H9 (cell line): ENCODE data around the gene CPAMD8. TPM values are rescaled to one million over a fixed set of nuclear protein-coding genes. Genes with fewer than 3 reads are reported as not detected.

Experiments used
- DNase-seq: peaks from one replicate; pipeline ENCODE4 v3.0.0-alpha.2; 2017
- H2AFZ ChIP-seq: one replicate; pipeline ENCODE4 v1.6.1; 2013; ENCODE audit warnings: mild to moderate bottlenecking, low read length, control low read depth, moderate library complexity
- H2AK5ac ChIP-seq: 2 replicates; pipeline ENCODE4 v1.6.1; 2013; ENCODE audit warnings: low read length, control low read depth, mixed read lengths; ENCODE audit not compliant: insufficient read length
- H2BK120ac ChIP-seq: one replicate; pipeline ENCODE4 v1.6.1; 2013; ENCODE audit warnings: low read depth, mild to moderate bottlenecking, low read length, control low read depth, inconsistent platforms; ENCODE audit not compliant: poor library complexity, severe bottlenecking
- H2BK12ac ChIP-seq: 2 replicates; pipeline ENCODE4 v1.6.1; 2013; ENCODE audit warnings: low read length, control low read depth, mixed read lengths, low read depth; ENCODE audit not compliant: insufficient read length
- H2BK15ac ChIP-seq: 2 replicates; pipeline ENCODE4 v1.6.1; 2013; ENCODE audit warnings: low read depth, low read length, control low read depth
- H2BK20ac ChIP-seq: one replicate; pipeline ENCODE4 v1.6.1; 2013; ENCODE audit warnings: low read depth, mild to moderate bottlenecking, low read length, control low read depth, inconsistent platforms; ENCODE audit not compliant: poor library complexity, severe bottlenecking
- H2BK5ac ChIP-seq: 2 replicates; pipeline ENCODE4 v1.6.1; 2013; ENCODE audit warnings: low read length, control low read depth, mixed read lengths; ENCODE audit not compliant: insufficient read length
- H3K14ac ChIP-seq: 2 replicates; pipeline ENCODE4 v1.6.1; 2013; ENCODE audit warnings: low read length, control low read depth; ENCODE audit not compliant: insufficient read depth
- H3K18ac ChIP-seq: 2 replicates; pipeline ENCODE4 v1.6.1; 2013; ENCODE audit warnings: low read depth, mild to moderate bottlenecking, mixed read lengths, low read length, control low read depth; ENCODE audit not compliant: insufficient read length
- H3K23ac ChIP-seq: 2 replicates; pipeline ENCODE4 v1.6.1; 2013; ENCODE audit warnings: low read length, control low read depth, mixed read lengths, low read depth; ENCODE audit not compliant: insufficient read length
- H3K23me2 ChIP-seq: 2 replicates; pipeline ENCODE4 v1.6.1; 2013; ENCODE audit warnings: low read depth, mild to moderate bottlenecking, mixed read lengths, low read length, control low read depth; ENCODE audit not compliant: insufficient read length, poor library complexity, severe bottlenecking
- H3K27ac ChIP-seq: 2 replicates; pipeline ENCODE4 v1.5.1; 2013; ENCODE audit warnings: low read length, control low read depth, mixed read lengths, low read depth; ENCODE audit not compliant: insufficient read length
- H3K27me3 ChIP-seq: 2 replicates; pipeline ENCODE4 v1.6.1; 2013; ENCODE audit warnings: low read length, control low read depth, inconsistent platforms; ENCODE audit not compliant: insufficient read depth
- H3K4ac ChIP-seq: 2 replicates; pipeline ENCODE4 v1.6.1; 2013; ENCODE audit warnings: low read depth, mild to moderate bottlenecking, control low read depth, inconsistent platforms, low read length, moderate library complexity
- H3K4me1 ChIP-seq: 2 replicates; pipeline ENCODE4 v1.6.1; 2013; ENCODE audit warnings: low read length, control low read depth, inconsistent platforms; ENCODE audit not compliant: insufficient read depth
- H3K4me2 ChIP-seq: 2 replicates; pipeline ENCODE4 v1.6.1; 2013; ENCODE audit warnings: low read length, control low read depth, mixed read lengths; ENCODE audit not compliant: insufficient read length, insufficient read depth
- H3K56ac ChIP-seq: 2 replicates; pipeline ENCODE4 v1.6.1; 2013; ENCODE audit warnings: low read depth, mild to moderate bottlenecking, mixed read lengths, low read length, control low read depth; ENCODE audit not compliant: insufficient read length
- H3K79me1 ChIP-seq: 2 replicates; pipeline ENCODE4 v1.6.1; 2013; ENCODE audit warnings: low read depth, mild to moderate bottlenecking, moderate library complexity, low read length, control low read depth, inconsistent platforms; ENCODE audit not compliant: insufficient read depth, poor library complexity, severe bottlenecking
- H3K79me2 ChIP-seq: 2 replicates; pipeline ENCODE4 v1.6.1; 2013; ENCODE audit warnings: low read length, control low read depth, inconsistent platforms; ENCODE audit not compliant: insufficient read depth
- H3K9ac ChIP-seq: 2 replicates; pipeline ENCODE4 v1.6.1; 2013; ENCODE audit warnings: low read length, control low read depth, mixed read lengths; ENCODE audit not compliant: insufficient read length; ENCODE audit errors: extremely low read depth
- H3K9me3 ChIP-seq: one replicate; pipeline ENCODE4 v1.6.1; 2013; ENCODE audit warnings: low read depth, low read length, inconsistent platforms; ENCODE audit not compliant: control insufficient read depth
- H3T11ph ChIP-seq: one replicate; pipeline ENCODE4 v1.6.1; 2013; ENCODE audit warnings: mild to moderate bottlenecking, low read length, control low read depth, inconsistent platforms
- H4K20me1 ChIP-seq: one replicate; pipeline ENCODE4 v1.6.1; 2013; ENCODE audit not compliant: control insufficient read depth, insufficient read length, insufficient read depth
- H4K5ac ChIP-seq: 2 replicates; pipeline ENCODE4 v1.6.1; 2013; ENCODE audit warnings: low read depth, mild to moderate bottlenecking, mixed read lengths, low read length, control low read depth; ENCODE audit not compliant: insufficient read length
- H4K8ac ChIP-seq: replicated peaks from 2 replicates; pipeline ENCODE4 v1.6.1; 2013; ENCODE audit warnings: low read length, control low read depth, mixed read lengths, low read depth; ENCODE audit not compliant: insufficient read length
- H4K91ac ChIP-seq: 2 replicates; pipeline ENCODE4 v1.6.1; 2013; ENCODE audit warnings: low read depth, mild to moderate bottlenecking, moderate library complexity, mixed read lengths, low read length, control low read depth; ENCODE audit not compliant: insufficient read length
- H3K27ac Mint-ChIP-seq, 3 experiments: 2 replicates in 2 of 3; 3 replicates in 1 of 3; pipeline ENCODE4 v1.8.0; 2020 to 2021; ENCODE audit warnings: mixed read lengths in 3 of 3, mild to moderate bottlenecking in 1 of 3, moderate library complexity in 1 of 3
- H3K27me3 Mint-ChIP-seq: 2 replicates; pipeline ENCODE4 v1.8.0; 2021; ENCODE audit warnings: low read depth, mild to moderate bottlenecking, moderate library complexity, mixed read lengths
- H3K36me3 Mint-ChIP-seq, 3 experiments: 2 replicates in 2 of 3; 3 replicates in 1 of 3; pipeline ENCODE4 v1.8.0; 2020 to 2021; ENCODE audit warnings: low read depth in 3 of 3, mixed read lengths in 3 of 3; ENCODE audit not compliant: insufficient read depth in 1 of 3
- H3K4me1 Mint-ChIP-seq, 2 experiments: 2 replicates each; pipeline ENCODE4 v1.8.0; 2020; ENCODE audit warnings: mixed read lengths in 2 of 2
- H3K4me3 Mint-ChIP-seq, 2 experiments: 2 replicates in 1 of 2; 3 replicates in 1 of 2; pipeline ENCODE4 v1.8.0; 2020 to 2021; ENCODE audit warnings: mild to moderate bottlenecking in 2 of 2, mixed read lengths in 2 of 2, moderate library complexity in 1 of 2
- H3K9me3 Mint-ChIP-seq, 2 experiments: 2 replicates in 1 of 2; 3 replicates in 1 of 2; pipeline ENCODE4 v1.8.0; 2020; ENCODE audit warnings: mild to moderate bottlenecking in 2 of 2, mixed read lengths in 2 of 2, moderate library complexity in 1 of 2
- whole genome bisulfite sequencing: extraction: QIAGEN DNeasy Blood & Tissue Kit; methylation state at CpG from one replicate; pipeline ENCODE4 v1.1.7; 2013; ENCODE audit warnings: missing lambda C conversion rate, low lambda C conversion rate, mixed read lengths; ENCODE audit not compliant: insufficient read length; ENCODE audit errors: extremely low coverage; 5-methylcytosine and 5-hydroxymethylcytosine counted together
- total RNA-seq: library from RNA; stranded (reverse); gene quantifications from 2 replicates; pipeline ENCODE4 v1.2.1, GENCODE V29; 2021
- TF ChIP-seq, protein P1 (sequence below): fragments of 200-600 bp; sonication (generic); conservative IDR thresholded peaks from 3 replicates; pipeline ENCODE4 v1.8.0; 2021; ENCODE audit warnings: antibody characterized with exemption, mild to moderate bottlenecking

CPAMD8 gene
- total RNA-seq, 1 experiment from 2014 or later = 12.0 TPM

DNA sequence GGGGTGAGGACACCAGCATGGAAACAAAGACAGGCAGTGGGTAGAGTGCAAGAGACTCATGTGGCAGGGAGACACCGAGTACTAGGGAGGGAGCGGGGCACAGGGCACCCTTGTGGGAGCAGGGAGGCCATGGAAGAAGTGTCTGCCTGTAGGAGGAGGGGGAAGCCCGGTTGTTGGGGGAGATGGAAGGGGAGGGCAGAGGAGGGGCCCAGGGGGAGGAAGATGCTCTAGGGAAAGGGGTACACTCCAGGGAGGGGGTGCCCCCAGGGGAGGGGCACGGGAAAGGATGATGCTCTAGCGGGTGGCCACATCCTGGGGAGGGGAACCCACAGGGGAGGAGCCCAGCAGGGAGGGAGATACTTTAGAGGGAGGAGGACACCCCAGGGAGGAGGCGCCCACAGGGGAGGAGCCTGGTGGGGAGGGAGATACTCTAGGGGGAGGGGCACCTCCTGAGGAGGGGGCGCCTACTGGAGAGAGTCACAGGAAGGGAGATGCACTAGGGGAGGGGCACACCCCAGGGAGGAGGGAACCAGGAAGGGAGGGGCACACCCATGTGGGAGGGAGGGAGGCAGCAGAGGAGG is 24.9 kb downstream of the CPAMD8 start:
- Histone ChIP-seq H3K27ac (no peak overlapping the region), H2BK12ac (peak overlapping the region; percentile 4), H3K14ac (no peak overlapping the region; the same call in 1 of the 2 replicates), H4K91ac (no peak overlapping the region), H2BK20ac (no peak overlapping the region), H4K8ac (no peak overlapping the region), H3K79me2 (no peaks in the 10 kb centered on the region), H3K23ac (no peak overlapping the region), H2BK15ac (no peak overlapping the region), H2BK5ac (no peak overlapping the region), H3K18ac (no peak overlapping the region), H3K27me3 (no peaks in the 10 kb centered on the region), H2AFZ (no peak overlapping the region), H3K23me2 (no peaks in the 10 kb centered on the region), H3K4ac (no peak overlapping the region), H2AK5ac (no peak overlapping the region), H4K20me1 (no peaks in the 10 kb centered on the region), H4K5ac (no peak overlapping the region), H3K9ac (no peak overlapping the region), H3K9me3 (no peaks in the 10 kb centered on the region), H3T11ph (no peak overlapping the region), H3K4me2 (peak overlapping the region; percentile 22), H2BK120ac (no peak overlapping the region), H3K56ac (no peak overlapping the region), H3K79me1 (no peaks in the 10 kb centered on the region), H3K4me1 (no peaks in the 10 kb centered on the region)
- Mint-ChIP-seq H3K27ac (peak overlapping the region in 2 of 3 experiments; percentile 62 to 89; a peak in 2 of 7 replicates), H3K4me3 (peak overlapping the region in 1 of 2 experiments; percentile 62; a peak in 2 of 5 replicates), H3K4me1 (peaks cover 5 to 6% of the 10 kb centered on the region in 2 experiments), H3K9me3 (peaks cover 5 to 7% of the 10 kb centered on the region in 2 experiments), H3K27me3 (peaks cover 1% of the 10 kb centered on the region; the same call in 1 of the 2 replicates), H3K36me3 (peaks cover 11 to 27% (median 17%) of the 10 kb centered on the region in 3 experiments)
- TF ChIP-seq, protein P1, sequence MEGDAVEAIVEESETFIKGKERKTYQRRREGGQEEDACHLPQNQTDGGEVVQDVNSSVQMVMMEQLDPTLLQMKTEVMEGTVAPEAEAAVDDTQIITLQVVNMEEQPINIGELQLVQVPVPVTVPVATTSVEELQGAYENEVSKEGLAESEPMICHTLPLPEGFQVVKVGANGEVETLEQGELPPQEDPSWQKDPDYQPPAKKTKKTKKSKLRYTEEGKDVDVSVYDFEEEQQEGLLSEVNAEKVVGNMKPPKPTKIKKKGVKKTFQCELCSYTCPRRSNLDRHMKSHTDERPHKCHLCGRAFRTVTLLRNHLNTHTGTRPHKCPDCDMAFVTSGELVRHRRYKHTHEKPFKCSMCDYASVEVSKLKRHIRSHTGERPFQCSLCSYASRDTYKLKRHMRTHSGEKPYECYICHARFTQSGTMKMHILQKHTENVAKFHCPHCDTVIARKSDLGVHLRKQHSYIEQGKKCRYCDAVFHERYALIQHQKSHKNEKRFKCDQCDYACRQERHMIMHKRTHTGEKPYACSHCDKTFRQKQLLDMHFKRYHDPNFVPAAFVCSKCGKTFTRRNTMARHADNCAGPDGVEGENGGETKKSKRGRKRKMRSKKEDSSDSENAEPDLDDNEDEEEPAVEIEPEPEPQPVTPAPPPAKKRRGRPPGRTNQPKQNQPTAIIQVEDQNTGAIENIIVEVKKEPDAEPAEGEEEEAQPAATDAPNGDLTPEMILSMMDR = no peak
- no CpG with 5 or more reads among the region's 7 CpGs for WGBS
- no peak for DNase-seq
